SK-N-SH treated with all-trans-retinoic acid at 6 μM for 48 hours (cell line): ENCODE measurements around the gene NFIA.

Experiments
- ATAC-seq: fragments of 200-7000 bp; cut with Tn5 transposase; 3 replicates; pipeline ENCODE4 v1.9.1; 2020; ENCODE audit warnings: mild to moderate bottlenecking, moderate library complexity
- ARNTL ChIP-seq: fragments of 450-650 bp; formaldehyde crosslinking; IDR thresholded peaks from 2 replicates; pipeline ENCODE4 v1.5.0; 2020; ENCODE audit warnings: low read depth, mild to moderate bottlenecking, moderate library complexity, borderline replicate concordance
- BACH2 ChIP-seq: fragments of 250-450 bp; sonication (Bioruptor Pico); IDR thresholded peaks from 2 replicates; pipeline ENCODE4 v1.9.0; 2021; ENCODE audit warnings: mild to moderate bottlenecking, borderline replicate concordance
- CREB5 ChIP-seq: fragments of 250-450 bp; sonication (Bioruptor Pico); IDR thresholded peaks from 2 replicates; pipeline ENCODE4 v1.5.1; 2020; ENCODE audit warnings: low read depth, mild to moderate bottlenecking, moderate library complexity
- CSDC2 ChIP-seq: fragments of 250-450 bp; sonication (Bioruptor Pico); IDR thresholded peaks from 2 replicates; pipeline ENCODE4 v1.5.0; 2020; ENCODE audit warnings: mild to moderate bottlenecking, moderate library complexity
- CSRNP3 ChIP-seq: fragments of 250-450 bp; sonication (Bioruptor Pico); IDR thresholded peaks from 2 replicates; pipeline ENCODE4 v1.5.1; 2021; ENCODE audit warnings: mild to moderate bottlenecking, moderate library complexity
- ESRRG ChIP-seq: fragments of 250-450 bp; sonication (Bioruptor Pico); IDR thresholded peaks from 2 replicates; pipeline ENCODE4 v1.6.1; 2021; ENCODE audit warnings: mild to moderate bottlenecking
- GLIS3 ChIP-seq: fragments of 250-450 bp; sonication (Bioruptor Pico); IDR thresholded peaks from 2 replicates; pipeline ENCODE4 v1.5.0; 2020; ENCODE audit warnings: mild to moderate bottlenecking, moderate library complexity
- ISL1 ChIP-seq: fragments of 250-450 bp; sonication (Bioruptor Pico); IDR thresholded peaks from 2 replicates; pipeline ENCODE4 v2.1.2; 2022; ENCODE audit warnings: mild to moderate bottlenecking, moderate library complexity
- OSR1 ChIP-seq: fragments of 250-450 bp; sonication (Bioruptor Pico); IDR thresholded peaks from 2 replicates; pipeline ENCODE4 v1.8.0; 2022; ENCODE audit warnings: moderate library complexity, mild to moderate bottlenecking, inconsistent platforms
- PATZ1 ChIP-seq: fragments of 250-450 bp; sonication (Bioruptor Pico); IDR thresholded peaks from 2 replicates; pipeline ENCODE4 v1.8.0; 2020; ENCODE audit warnings: mild to moderate bottlenecking, moderate library complexity, borderline replicate concordance
- POU6F1 ChIP-seq: fragments of 250-450 bp; sonication (Bioruptor Pico); IDR thresholded peaks from 2 replicates; pipeline ENCODE4 v1.8.0; 2021; ENCODE audit warnings: low read depth, mild to moderate bottlenecking, moderate library complexity, borderline replicate concordance
- PPARA ChIP-seq: fragments of 250-450 bp; sonication (Bioruptor Pico); IDR thresholded peaks from 2 replicates; pipeline ENCODE4 v1.5.0; 2020; ENCODE audit warnings: mild to moderate bottlenecking, borderline replicate concordance
- RARB ChIP-seq: fragments of 250-450 bp; sonication (Bioruptor Pico); IDR thresholded peaks from 2 replicates; pipeline ENCODE4 v1.8.0; 2021; ENCODE audit warnings: mild to moderate bottlenecking, moderate library complexity
- SNAI2 ChIP-seq: fragments of 250-450 bp; sonication (Bioruptor Pico); IDR thresholded peaks from 2 replicates; pipeline ENCODE4 v1.5.0; 2020; ENCODE audit warnings: mild to moderate bottlenecking, moderate library complexity
- TCF4 ChIP-seq: fragments of 250-450 bp; sonication (Bioruptor Pico); IDR thresholded peaks from 2 replicates; pipeline ENCODE4 v1.8.0; 2021; ENCODE audit warnings: mild to moderate bottlenecking, moderate library complexity, borderline replicate concordance
- TSHZ2 ChIP-seq: fragments of 250-450 bp; sonication (Bioruptor Pico); IDR thresholded peaks from 2 replicates; pipeline ENCODE4 v1.5.0; 2020; ENCODE audit warnings: mild to moderate bottlenecking, moderate library complexity
- ZC3H10 ChIP-seq: fragments of 250-450 bp; sonication (Bioruptor Pico); IDR thresholded peaks from 2 replicates; pipeline ENCODE4 v1.5.1; 2021; ENCODE audit warnings: mild to moderate bottlenecking, moderate library complexity
- ZFP3 ChIP-seq: fragments of 250-450 bp; sonication (Bioruptor Pico); IDR thresholded peaks from 2 replicates; pipeline ENCODE4 v1.5.0; 2020; ENCODE audit warnings: mild to moderate bottlenecking, moderate library complexity
- ZNF70 ChIP-seq: fragments of 450-650 bp; formaldehyde crosslinking; IDR thresholded peaks from 2 replicates; pipeline ENCODE4 v1.5.0; 2020; ENCODE audit warnings: mild to moderate bottlenecking, moderate library complexity
- ZNF8 ChIP-seq: fragments of 450-650 bp; formaldehyde crosslinking; IDR thresholded peaks from 2 replicates; pipeline ENCODE4 v1.5.0; 2020; ENCODE audit warnings: mild to moderate bottlenecking, moderate library complexity

The NFIA gene

GRCh38 chr1:61043010-61043820 is 39.1 kb upstream of the NFIA start:
- peak; percentile 67; the same call in 1 of the 3 replicates for ATAC-seq
- TF ChIP-seq CREB5: no peak
- TF ChIP-seq ESRRG: no peak
- no peak for TF ChIP-seq CSRNP3
- no peak for TF ChIP-seq ZC3H10 (CRISPR knock-in tag)
- no peak for TF ChIP-seq POU6F1 (CRISPR knock-in tag)
- TF ChIP-seq ISL1 (CRISPR knock-in tag): no peak
- no peak for TF ChIP-seq ZNF70 (CRISPR knock-in tag)
- no peak for TF ChIP-seq TCF4 (CRISPR knock-in tag)
- TF ChIP-seq OSR1 (CRISPR knock-in tag): no peak
- no peak for TF ChIP-seq PPARA (CRISPR knock-in tag)
- no peak for TF ChIP-seq CSDC2 (CRISPR knock-in tag)
- TF ChIP-seq RARB (CRISPR knock-in tag): no peak
- TF ChIP-seq ZFP3 (CRISPR knock-in tag): no peak
- TF ChIP-seq ZNF8 (CRISPR knock-in tag): no peak
- TF ChIP-seq TSHZ2: no peak

GRCh38 chr1:61046434-61046833 is 35.9 kb upstream of the NFIA start:
- no peak for ATAC-seq
- TF ChIP-seq ZC3H10 (CRISPR knock-in tag) (no peak), RARB (CRISPR knock-in tag) (no peak), SNAI2 (CRISPR knock-in tag) (no peak)

GRCh38 chr1:61047061-61047460 is 35.3 kb upstream of the NFIA start:
- ATAC-seq: no peak
- TF ChIP-seq SNAI2 (CRISPR knock-in tag): no peak
- TF ChIP-seq RARB (CRISPR knock-in tag): no peak
- no peak for TF ChIP-seq ZNF70 (CRISPR knock-in tag)
- no peak for TF ChIP-seq GLIS3 (CRISPR knock-in tag)
- no peak for TF ChIP-seq TSHZ2
- no peak for TF ChIP-seq BACH2 (CRISPR knock-in tag)
- no peak for TF ChIP-seq PATZ1 (CRISPR knock-in tag)
- TF ChIP-seq ZC3H10 (CRISPR knock-in tag): no peak
- no peak for TF ChIP-seq PPARA (CRISPR knock-in tag)
- no peak for TF ChIP-seq ARNTL (CRISPR knock-in tag)
- no peak for TF ChIP-seq OSR1 (CRISPR knock-in tag)
- no peak for TF ChIP-seq ZFP3 (CRISPR knock-in tag)
- TF ChIP-seq POU6F1 (CRISPR knock-in tag): no peak
